SK-N-SH (cell line): ENCODE data around the gene FALEC.

Experiments
- CTCF ChIP-seq: fragments of 200-600 bp; sonication (generic); IDR thresholded peaks from 2 replicates; pipeline ENCODE4 v1.6.1; 2017; ENCODE audit warnings: antibody characterized with exemption, mild to moderate bottlenecking, moderate library complexity
- IRF3 ChIP-seq: fragments of 150-350 bp; IDR thresholded peaks from 2 replicates; pipeline ENCODE4 v1.6.1; 2016; ENCODE audit warnings: mild to moderate bottlenecking, low read depth, low read length
- MEF2A ChIP-seq: IDR thresholded peaks from 2 replicates; pipeline ENCODE4 v1.4.0; 2012; ENCODE audit warnings: low read depth, borderline replicate concordance
- MXI1 ChIP-seq: IDR thresholded peaks from 2 replicates; pipeline ENCODE4 v1.6.1; 2012; ENCODE audit warnings: mild to moderate bottlenecking, low read depth, low read length, improper control_type of control experiment
- POLR2AphosphoS5 ChIP-seq: IDR thresholded peaks from 2 replicates; pipeline ENCODE4 v1.6.1; 2012; ENCODE audit warnings: low read depth, low read length
- RAD21 ChIP-seq: IDR thresholded peaks from 2 replicates; pipeline ENCODE4 v1.6.1; 2012; ENCODE audit warnings: mild to moderate bottlenecking, low read length
- RCOR1 ChIP-seq: fragments of 150-350 bp; IDR thresholded peaks from 2 replicates; pipeline ENCODE4 v1.6.1; 2017; ENCODE audit warnings: antibody characterized with exemption, low read length
- REST ChIP-seq: IDR thresholded peaks from 2 replicates; pipeline ENCODE4 v1.6.1; 2012; ENCODE audit warnings: mild to moderate bottlenecking, low read depth, low read length, moderate library complexity
- SIN3A ChIP-seq: IDR thresholded peaks from 2 replicates; pipeline ENCODE4 v1.6.1; 2012; ENCODE audit warnings: low read depth, mild to moderate bottlenecking, low read length, moderate library complexity, borderline replicate concordance
- SMC3 ChIP-seq: IDR thresholded peaks from 2 replicates; pipeline ENCODE4 v1.6.1; 2012; ENCODE audit warnings: low read depth, low read length, improper control_type of control experiment
- TEAD4 ChIP-seq: IDR thresholded peaks from 2 replicates; pipeline ENCODE4 v1.4.0; 2012; ENCODE audit warnings: mild to moderate bottlenecking, borderline replicate concordance; ENCODE audit not compliant: insufficient read depth
- YY1 ChIP-seq: IDR thresholded peaks from 2 replicates; pipeline ENCODE4 v1.4.0; 2012; ENCODE audit warnings: low read depth, mild to moderate bottlenecking

GRCh38 chr1:150567717-150568593 is 52.4 kb downstream of the FALEC start:
- TF ChIP-seq CTCF (no peak), POLR2AphosphoS5 (peak; percentile 54), RCOR1 (no peak), REST (no peak), IRF3 (no peak), MXI1 (no peak), MEF2A (no peak), RAD21 (no peak), SMC3 (no peak), YY1 (no peak), SIN3A (peak; percentile 66; the same call in 1 of the 2 replicates), TEAD4 (peak; percentile 79; the same call in 1 of the 2 replicates)
